ENCODE measurements around the gene MED9.

DNA sequence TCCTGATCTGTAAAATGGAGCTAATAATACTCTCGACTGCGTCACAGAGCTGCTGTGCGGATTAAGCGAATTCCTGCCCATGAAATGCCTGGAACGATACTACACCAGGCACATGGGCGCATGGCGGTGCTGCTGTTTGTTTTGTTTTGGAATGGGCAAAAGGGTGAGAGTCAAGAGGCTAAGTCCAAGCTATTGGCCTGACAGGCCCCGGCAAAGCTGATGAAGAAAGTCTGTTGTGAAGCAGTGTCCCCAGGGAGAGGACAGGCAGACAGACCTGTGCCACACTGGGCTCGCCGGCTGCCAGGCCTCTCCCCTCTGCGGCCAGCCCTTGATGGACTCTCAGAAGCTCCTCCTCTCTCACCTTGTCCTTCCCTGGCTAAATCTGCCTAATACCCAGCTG is 50.7 kb downstream of the MED9 start:
- TF ChIP-seq, protein P1, sequence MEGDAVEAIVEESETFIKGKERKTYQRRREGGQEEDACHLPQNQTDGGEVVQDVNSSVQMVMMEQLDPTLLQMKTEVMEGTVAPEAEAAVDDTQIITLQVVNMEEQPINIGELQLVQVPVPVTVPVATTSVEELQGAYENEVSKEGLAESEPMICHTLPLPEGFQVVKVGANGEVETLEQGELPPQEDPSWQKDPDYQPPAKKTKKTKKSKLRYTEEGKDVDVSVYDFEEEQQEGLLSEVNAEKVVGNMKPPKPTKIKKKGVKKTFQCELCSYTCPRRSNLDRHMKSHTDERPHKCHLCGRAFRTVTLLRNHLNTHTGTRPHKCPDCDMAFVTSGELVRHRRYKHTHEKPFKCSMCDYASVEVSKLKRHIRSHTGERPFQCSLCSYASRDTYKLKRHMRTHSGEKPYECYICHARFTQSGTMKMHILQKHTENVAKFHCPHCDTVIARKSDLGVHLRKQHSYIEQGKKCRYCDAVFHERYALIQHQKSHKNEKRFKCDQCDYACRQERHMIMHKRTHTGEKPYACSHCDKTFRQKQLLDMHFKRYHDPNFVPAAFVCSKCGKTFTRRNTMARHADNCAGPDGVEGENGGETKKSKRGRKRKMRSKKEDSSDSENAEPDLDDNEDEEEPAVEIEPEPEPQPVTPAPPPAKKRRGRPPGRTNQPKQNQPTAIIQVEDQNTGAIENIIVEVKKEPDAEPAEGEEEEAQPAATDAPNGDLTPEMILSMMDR (IDR thresholded peaks at IDR 0.05) = no peak
- TF ChIP-seq POLR2AphosphoS5 (IDR thresholded peaks at IDR 0.05) (no peak), POLR2A (IDR thresholded peaks at IDR 0.05) (no peak), EP300 (IDR thresholded peaks at IDR 0.05) (no peak)

Measured in suprapubic skin (tissue), 4 donors.